Activated CD8-positive, alpha-beta memory T cell treated with anti-CD3 and anti-CD28 coated beads for 36 hours (primary cell): Measurements from ENCODE around the gene CTPS1. TPM values are rescaled to one million over a fixed set of nuclear protein-coding genes. Genes with fewer than 3 reads are reported as not detected.

Experiments used
- CTCF ChIA-PET: fragments of 350-600 bp; sonication (Branson Sonifier 250); formaldehyde crosslinking; loops from one replicate; lab custom pipeline; 2021; ENCODE audit warnings: antibody characterized with exemption; lab: Charles Lee
- POLR2A ChIA-PET: fragments of 350-600 bp; sonication (Branson Sonifier 250); formaldehyde crosslinking; loops from one replicate; lab custom pipeline; 2021; ENCODE audit warnings: antibody characterized with exemption; lab: Charles Lee
- total RNA-seq, 2 experiments: library from RNA; stranded (reverse); gene quantifications; one replicate each; pipeline ENCODE4 v1.2.3, GENCODE V29; 2021

Gene CTPS1, protein sequence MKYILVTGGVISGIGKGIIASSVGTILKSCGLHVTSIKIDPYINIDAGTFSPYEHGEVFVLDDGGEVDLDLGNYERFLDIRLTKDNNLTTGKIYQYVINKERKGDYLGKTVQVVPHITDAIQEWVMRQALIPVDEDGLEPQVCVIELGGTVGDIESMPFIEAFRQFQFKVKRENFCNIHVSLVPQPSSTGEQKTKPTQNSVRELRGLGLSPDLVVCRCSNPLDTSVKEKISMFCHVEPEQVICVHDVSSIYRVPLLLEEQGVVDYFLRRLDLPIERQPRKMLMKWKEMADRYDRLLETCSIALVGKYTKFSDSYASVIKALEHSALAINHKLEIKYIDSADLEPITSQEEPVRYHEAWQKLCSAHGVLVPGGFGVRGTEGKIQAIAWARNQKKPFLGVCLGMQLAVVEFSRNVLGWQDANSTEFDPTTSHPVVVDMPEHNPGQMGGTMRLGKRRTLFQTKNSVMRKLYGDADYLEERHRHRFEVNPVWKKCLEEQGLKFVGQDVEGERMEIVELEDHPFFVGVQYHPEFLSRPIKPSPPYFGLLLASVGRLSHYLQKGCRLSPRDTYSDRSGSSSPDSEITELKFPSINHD
- 100 to 1,000 TPM; 160 TPM for total RNA-seq

DNA sequence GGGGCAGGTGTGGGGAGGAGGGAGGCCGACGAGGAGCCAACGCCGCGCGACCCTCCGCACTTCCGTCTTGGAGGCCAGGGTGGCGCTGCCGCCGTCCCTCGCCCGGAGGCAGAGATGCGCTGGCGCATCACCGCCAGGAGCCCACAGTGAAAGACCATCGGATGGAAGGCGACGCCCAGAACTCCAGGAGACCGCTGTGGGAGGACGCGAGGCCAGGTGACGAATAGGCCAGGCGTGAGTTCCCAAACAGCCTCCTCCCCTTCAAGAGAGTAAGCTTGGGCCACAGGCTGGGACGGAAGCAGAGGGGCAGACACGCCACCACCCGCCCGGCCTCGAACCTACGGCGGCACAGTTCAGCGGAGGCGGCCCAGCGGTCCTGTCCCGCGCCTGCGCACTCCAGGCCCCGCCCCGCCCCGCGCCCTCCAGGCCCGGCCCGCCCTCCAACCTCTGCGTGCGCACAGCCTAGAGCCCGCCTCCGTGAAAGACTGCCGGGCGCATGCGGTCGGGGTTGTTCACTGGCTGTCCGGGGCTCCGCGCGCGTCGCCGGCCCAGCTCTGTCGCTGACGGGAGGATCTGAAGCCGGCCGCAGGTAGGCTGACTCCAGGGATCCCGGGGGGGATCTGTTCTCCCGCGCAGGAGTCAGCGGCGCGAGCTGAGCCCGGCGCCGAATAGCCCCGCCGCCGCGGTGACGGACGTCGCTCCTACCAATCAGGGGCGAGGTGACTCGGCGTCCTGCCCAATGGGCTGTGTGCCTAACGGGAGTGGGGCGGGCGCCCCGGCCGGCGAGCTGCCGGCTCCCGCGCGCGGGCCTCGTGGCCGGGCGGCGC, at the start of gene CTPS1:
TSS of gene CTPS1 (plus strand) at position 456 of the 827 bp plus-strand sequence. CDS start 3,595 bp downstream, outside the sequence.
- ChIA-PET CTCF (interaction anchor here (1.0 to 1.7 kb wide), 3 partner anchors 24 to 205 kb away, joined by 3 to 5 read pairs (median 3); no protein-coding TSS in a partner anchor), POLR2A (interaction anchor here (0.6 to 2.0 kb wide), 8 partner anchors 16 to 1129 kb away, joined by 3 to 7 read pairs (median 4); partner anchors contain the start of gene CITED4)

DNA sequence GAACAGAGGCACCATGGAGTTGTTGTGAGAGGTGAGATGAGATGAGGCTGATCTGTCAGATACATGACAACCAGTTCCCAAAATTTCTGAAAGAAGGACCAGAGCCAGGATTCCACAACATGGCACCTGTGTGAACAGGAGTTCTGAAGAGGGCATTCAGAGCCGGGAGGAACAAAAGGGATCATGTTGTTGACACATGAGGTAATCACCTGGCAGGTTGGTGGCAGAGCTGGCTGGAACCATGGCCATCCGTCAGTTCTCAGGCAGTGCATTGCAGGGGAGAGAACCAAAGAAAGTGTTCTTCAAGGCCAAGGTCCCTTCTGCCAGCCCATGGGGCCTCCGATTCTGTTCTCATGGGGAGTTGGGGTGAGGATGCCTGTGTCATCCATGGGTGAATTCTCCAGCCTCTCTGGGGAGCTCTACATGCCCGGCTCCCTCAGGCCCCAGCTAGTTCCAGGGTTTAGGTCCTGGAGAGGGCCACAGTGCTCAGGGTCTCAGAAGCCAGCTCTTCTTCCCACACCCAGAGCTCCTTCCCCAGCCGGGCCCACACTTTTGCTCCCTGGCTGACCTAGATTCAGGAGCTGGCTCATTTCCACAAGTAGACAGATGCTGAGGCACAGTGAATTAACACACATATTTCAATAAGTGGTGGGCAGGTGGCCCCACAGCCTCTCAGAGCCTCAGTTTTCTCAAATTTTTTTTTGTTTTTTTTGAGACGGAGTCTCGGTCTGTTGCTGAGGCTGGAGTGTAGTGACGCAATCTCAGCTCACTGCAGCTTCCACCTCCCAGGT, 49.1 kb upstream of the CTPS1 start:
- ChIA-PET POLR2A (no interaction called here), CTCF (no interaction called here)

DNA sequence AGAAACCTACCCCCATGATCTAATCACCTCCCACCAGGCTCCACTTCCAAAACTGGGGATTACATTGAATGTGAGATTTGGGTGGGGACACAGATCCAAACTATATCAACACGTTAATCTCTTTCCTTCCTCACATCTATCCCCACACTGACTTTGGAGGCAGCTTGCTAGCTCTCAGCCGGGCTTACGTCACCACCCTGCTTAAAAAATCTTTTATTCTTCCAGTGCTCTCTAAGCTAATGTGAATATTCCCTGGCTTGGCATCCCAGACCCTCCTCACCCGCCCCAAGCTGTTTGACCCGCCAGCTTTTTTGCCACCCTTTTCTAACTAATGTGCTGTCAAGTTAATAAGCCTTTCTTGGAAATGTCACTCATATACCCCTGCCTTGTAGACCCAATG, 47.9 kb upstream of the CTPS1 start:
- ChIA-PET CTCF (no interaction called here), POLR2A (no interaction called here)

DNA sequence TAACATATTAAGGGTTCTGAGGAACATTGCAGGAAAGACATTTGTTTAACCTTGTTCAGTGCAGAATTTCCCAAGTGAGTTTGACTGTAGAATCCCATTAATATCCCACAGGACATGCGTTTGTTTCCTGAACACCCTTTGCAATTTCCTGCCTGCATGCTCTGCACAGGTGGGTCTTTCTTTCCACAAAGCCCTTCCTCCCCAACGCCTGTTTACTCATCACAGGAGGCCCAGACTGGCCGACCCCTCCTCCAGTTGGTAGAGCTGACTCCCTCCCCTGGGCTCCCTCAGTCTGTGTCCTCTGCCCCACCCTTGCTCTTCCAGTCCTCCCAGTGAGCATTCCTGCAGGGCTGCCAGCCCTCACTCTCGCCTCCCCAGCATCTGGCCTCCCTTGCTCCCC, 47.5 kb upstream of the CTPS1 start:
- ChIA-PET CTCF (no interaction called here), POLR2A (no interaction called here)

DNA sequence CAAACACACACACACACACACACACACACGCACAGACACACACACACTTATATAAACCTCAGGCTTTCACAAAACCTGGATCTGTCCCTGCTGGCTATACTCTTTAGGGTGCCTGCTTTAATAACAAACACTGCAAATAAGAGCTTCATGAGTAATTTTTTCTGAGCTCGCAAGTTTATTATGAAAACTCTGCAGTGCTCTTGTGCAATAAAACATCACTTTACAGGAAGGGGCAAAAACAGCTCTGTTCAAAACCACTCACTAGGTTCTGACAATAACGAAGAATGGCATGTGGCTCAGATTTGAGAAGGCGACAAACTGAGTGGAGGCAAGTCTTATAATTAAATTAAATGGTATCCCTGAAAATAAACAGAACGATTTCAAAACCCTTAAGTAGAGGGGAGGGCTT, 42.6 kb upstream of the CTPS1 start:
- ChIA-PET POLR2A (no interaction called here), CTCF (no interaction called here)

DNA sequence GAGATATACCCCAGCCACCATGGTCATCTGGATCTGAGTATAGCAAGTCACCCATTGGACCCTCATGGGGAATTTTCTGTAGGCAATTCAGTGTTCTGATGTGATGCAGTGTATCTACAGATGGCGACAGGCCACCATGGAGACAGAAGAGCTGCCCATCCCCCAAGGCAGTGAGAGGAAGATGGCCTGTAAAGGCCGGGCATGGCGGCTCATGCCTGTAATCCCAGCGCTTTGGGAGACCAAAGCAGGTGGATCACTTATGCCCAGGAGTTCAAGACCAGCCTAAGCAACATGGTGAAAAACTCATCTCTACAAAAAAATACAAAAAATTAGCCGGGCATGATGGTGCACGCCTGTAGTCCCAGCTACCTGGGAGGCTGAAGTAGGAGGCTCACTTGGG, 41.1 kb upstream of the CTPS1 start:
- ChIA-PET CTCF (no interaction called here), POLR2A (no interaction called here)

DNA sequence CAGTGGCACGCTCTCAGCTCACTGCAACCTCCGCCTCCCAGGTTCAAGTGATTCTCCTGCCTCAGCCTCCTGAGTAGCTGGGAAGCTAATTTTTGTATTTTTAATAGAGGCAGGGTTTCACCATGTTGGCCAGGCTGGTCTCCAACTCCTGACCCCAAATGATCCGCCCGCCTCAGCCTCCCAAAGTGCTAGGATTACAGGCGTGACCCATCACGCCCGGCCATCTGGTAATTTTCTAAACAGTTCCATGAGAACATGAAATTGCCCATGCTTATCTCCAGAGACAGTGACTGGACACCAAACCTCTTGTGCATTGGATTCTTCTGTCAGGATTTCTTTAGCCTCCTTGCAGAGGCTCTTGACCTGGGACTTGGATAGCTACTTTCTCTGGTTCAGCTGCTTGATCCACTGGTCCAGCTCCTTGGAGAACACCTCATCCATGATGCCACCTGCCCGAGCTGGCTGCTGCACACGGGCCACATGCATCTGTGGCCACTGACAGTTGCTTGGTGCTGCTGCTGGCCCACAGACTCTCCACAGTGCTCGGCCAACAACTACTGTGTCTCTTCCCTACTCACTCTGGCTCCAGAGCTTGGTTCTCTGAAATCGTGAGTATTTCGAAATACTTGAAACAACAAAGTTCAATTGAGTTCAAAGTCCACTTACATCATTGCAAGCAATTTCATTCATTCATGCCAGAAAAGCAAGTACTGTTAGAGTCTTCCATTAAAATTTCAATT, 40.0 kb upstream of the CTPS1 start:
- POLR2A ChIA-PET: no interaction called here
- CTCF ChIA-PET: no interaction called here

DNA sequence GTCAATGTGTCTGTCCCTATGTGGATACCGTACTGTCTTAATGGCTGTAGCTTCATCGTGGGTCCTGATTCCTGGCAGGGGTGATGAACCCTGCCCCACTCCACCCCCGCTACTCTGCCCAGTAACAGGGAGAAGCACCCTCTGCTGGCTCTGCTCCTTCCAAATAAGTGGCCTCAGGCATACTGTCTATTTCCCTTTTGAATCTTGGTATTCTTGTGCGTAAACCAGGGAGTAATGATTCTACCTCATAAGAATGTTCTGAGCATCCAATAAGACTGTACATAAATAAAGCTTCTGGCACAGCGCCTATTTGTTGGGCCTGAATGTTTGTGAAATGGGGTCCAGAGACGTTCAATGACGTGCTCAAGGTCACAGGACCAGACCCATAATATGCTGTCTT, 35.2 kb upstream of the CTPS1 start:
- CTCF ChIA-PET: no interaction called here

DNA sequence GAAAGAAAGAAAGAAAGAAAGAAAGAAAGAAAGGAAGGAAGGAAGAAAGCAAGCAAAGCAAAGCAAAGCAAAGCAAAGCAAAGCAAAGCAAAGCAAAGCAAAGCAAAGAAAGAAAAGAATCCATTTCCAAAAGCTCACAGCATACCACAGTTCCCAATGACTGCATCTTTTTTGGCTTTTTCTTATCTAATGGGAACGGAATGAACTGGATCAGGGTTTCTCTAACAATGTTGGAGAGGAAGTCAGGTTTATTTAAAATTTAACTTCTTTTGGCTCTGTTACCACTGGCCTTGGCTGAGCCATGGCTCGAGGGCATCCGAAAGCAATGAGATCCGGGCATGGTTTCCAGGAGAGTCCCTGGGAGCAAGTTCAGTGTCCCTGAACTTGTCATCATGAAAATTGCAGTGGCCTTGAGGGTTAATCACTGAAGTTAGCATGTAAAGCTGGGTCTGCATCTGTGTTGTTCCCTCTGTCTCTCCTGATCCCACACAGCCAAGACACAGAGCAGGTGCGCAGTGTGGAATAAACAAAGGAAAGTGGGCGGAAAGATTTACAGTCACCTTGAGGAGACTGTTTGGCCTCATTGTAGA, 34.6 kb upstream of the CTPS1 start:
- ChIA-PET CTCF (no interaction called here), POLR2A (no interaction called here)

More for the DNA sequence above, 35.2 kb upstream of the CTPS1 start:
- POLR2A ChIA-PET: interaction anchor here (0.6 kb wide), 1 partner anchor 142 kb away, joined by 6 read pairs; no protein-coding TSS in a partner anchor

DNA sequence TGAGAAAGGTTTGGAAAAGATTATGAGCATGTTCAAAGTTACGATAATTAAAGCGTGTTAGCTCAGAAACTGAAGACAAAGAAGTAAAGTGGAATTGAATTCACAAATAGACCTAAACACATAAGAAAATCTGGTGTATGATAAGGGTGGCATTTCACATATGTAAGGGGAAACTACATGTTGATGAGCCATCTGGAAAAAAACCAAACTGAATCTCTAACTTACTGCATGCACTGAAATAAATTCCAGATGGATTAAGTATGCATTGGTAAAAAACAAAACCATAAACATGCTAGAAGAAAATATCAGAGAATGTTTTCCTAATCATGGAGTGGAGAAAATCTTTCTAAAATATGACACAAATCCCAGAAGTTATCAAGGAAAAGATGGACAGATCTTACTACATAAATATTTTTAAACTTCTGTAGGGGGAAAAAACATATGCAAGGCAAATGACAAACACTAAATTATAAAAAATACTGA, 34.0 kb upstream of the CTPS1 start:
- ChIA-PET CTCF (no interaction called here), POLR2A (no interaction called here)

DNA sequence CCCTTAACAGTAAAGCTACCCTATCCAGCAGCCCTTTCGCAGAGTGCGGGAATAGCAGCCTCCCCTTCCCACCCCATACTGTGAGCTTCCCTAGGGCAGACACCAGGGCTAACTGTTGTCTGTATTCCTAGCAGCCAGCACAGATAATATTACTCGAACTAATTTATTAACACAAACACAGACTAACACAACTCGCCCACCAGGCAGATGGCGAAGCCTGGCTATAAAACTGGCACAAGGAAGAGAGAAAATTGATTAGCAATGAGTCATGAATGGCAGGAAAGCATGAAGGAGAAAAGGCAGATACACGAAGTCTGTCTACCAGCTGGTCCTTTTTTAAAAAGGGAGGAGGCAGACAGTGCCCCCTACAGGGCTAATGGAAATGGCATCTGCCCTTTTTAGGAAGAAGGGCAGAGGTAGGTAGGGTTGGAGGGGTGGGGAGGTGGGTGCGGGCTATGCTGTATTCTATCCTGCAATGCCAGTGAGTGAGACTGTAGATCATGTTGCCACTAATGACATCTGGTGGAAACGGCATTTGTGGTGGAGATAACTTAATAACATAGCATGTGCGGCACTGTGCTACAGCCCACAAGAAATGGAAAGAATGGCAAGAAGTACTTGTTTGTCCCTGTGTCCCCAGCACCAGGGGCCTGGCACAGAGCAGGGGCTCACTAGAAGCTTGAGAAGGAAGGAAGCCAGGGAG, 30.6 kb upstream of the CTPS1 start:
- ChIA-PET CTCF (interaction anchor here (0.7 to 2.9 kb wide), 17 partner anchors 8 to 179 kb away, joined by 3 to 15 read pairs (median 3); partner anchors contain the start of gene CITED4), POLR2A (no interaction called here)

DNA sequence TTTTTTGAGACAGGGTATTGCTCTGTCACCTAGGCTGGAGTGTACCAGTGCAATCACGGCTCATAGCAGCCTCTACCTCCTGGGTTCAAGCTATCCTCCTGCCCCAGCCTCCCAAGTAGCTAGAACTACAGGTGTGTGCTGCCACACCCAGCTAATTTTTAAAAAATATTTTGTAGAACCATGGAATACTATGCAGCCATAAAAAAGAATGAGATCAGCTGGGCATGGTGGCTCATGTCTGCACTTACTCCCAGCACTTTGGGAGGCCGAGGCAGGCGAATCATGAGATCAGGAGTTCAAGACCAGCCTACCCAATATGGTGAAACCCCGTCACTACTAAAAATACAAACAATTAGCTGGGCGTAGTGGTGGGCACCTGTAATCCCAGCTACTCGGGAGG, 29.9 kb upstream of the CTPS1 start:
- POLR2A ChIA-PET: no interaction called here

DNA sequence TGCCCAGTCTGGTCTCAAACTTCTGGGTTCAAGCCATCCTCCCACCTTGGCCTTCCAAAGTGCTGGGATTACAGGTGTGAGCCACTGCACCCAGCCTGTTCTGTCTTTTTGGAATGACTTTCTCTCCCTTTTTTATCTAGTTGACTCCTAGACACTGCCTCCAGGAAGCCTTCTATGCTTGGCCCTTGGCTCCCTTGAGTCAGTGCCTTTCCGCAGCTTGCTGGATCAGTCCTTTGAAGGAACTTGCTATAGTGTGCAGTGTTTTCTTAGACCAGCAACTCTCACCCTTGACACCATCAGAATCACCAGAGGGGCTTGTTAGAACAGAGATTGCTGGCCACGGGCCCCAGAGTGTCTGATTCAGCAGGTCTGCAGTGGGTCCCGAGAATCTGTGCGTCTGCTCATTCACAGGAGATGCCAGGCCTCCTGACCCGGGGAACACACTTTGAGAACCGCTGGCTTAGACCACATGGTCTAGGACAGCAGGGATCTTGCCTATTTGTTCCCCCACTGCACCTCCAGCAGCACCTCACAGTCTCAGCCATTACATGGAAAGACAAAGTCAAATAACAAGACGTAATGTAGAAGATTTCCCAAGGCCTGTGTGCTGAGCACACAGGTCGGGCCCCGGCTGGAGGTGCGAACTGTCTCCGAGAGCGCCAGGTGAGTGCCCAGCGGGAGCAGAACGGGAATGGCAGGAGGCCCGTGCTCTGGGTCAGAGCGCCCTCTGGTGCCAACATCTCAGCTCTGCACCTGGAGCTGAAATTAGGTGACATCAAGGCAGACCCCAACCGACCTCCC, 27.4 kb upstream of the CTPS1 start:
- ChIA-PET CTCF (interaction anchor here (0.6 to 3.0 kb wide), 18 partner anchors 9 to 826 kb away, joined by 3 to 13 read pairs (median 4); partner anchors contain the start of genes CITED4 and CTPS1), POLR2A (interaction anchor here (0.6 kb wide), 1 partner anchor 89 kb away, joined by 3 read pairs; no protein-coding TSS in a partner anchor)

More for the DNA sequence above, 29.9 kb upstream of the CTPS1 start:
- CTCF ChIA-PET: interaction anchor here (0.7 to 2.9 kb wide), 13 partner anchors 8 to 179 kb away, joined by 3 to 15 read pairs (median 4); partner anchors contain the start of gene CITED4

DNA sequence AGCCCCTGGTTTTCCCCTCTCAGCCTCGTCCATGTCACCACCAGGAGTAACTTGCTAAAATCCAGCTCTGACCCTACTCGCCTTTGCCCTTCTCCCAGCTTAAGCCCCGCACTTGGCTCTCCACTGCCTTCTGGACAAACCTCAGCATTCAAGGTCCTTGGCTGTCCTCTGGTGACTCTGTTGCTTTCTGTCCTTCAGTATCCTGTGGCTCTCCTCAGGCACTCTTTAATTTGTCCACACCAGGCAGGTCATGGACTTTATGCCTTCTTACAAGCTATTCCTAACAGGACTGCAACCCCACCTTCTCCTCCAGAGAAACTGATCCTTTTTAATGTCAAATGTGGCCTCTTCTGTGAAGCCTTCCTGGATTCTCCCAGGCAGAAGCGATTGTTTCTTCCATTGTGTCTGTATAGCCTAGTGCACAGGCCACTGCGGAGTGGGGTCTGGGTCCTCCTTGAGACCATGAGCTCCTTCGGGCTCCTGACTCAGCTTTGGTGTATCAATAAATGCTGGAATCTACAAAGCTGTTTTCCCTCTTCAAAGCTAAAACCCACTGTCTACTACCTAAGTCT, 26.7 kb upstream of the CTPS1 start:
- CTCF ChIA-PET: interaction anchor here (0.6 to 3.0 kb wide), 15 partner anchors 10 to 827 kb away, joined by 3 to 13 read pairs (median 4); partner anchors contain the start of genes CITED4 and CTPS1
- POLR2A ChIA-PET: interaction anchor here (0.6 to 0.7 kb wide), 2 partner anchors 90 kb away, joined by 3 read pairs; partner anchors contain the start of gene CITED4

DNA sequence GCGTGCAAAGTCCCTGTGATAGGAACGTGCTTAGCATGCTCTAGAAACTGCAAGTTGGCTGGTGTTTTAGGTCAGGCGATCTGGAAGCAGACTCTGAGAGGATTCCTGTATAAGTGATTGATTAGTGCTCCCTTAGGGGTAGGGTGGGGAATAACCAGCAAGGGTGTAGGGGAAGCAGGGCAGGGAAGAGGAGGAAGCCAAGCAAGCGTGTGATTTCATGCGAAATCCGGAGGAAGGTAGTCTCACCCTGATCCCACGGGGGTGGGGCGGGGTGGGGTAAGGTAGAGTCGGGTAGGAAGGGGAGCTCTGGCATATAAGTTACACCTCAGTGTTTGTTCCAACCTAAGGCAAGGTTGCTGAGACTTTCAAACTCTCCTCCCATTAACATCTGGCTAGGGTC, 24.9 kb upstream of the CTPS1 start:
- ChIA-PET POLR2A (no interaction called here), CTCF (interaction anchor here (0.7 kb wide), 1 partner anchor 43 kb away, joined by 4 read pairs; no protein-coding TSS in a partner anchor)
